ENCODE results near the gene SPDYE2B.
"Not testable (repeated sequence)": the region's sequence is repeated elsewhere in the genome, so short reads cannot be mapped to it uniquely, and the experiment has no call there.

DNA sequence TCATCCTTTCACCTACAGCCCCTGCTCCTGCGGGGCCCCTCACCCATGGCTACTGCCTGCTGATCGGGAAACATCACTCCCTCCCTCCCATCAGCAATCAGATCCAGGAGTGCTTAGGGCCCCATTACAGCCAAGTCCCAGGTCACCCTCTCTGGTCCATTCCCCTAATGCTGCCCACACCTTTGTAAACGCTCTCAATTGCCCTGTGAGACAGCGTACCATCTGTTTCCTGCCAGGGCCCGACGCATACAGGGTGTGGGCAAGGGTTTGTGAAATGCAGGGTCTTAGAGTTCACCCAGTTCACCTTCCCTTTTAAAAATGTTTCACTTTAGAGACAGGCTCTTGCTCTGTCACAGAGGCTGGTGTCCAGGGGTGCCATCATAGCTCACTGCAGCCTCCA is 15.8 kb upstream of the SPDYE2B start:
- TF ChIP-seq SUZ12 (IDR thresholded peaks at IDR 0.05; ENCODE audit: extremely low read depth, insufficient read depth, insufficient read length); YY1 (IDR thresholded peaks at IDR 0.05; ENCODE audit: insufficient read depth, insufficient read length): not testable (repeated sequence)
